HFF-Myc (cell line): Measurements from ENCODE around the gene GZF1.
A peak's percentile ranks its signal among the peaks of the same experiment; 100 is the strongest.

Source experiments
- DNase-seq: peaks from one replicate; pipeline ENCODE4 v3.0.0-alpha.2; 2011; ENCODE audit warnings: low read depth; ENCODE audit errors: extremely low read depth
- H3K4me3 ChIP-seq: replicated peaks from 2 replicates; pipeline ENCODE4 v1.5.1; 2011; ENCODE audit warnings: low read depth, mild to moderate bottlenecking, control low read depth, low read length
- CTCF ChIP-seq: IDR thresholded peaks from 2 replicates; pipeline ENCODE4 v1.5.1; 2012; ENCODE audit warnings: mild to moderate bottlenecking, low read depth, low read length, control low read depth; ENCODE audit errors: missing control alignments

Gene GZF1

GRCh38 chr20:23417861-23418260 lies 55.9 kb downstream of the GZF1 start:
- no peak for DNase-seq
- no peak for TF ChIP-seq CTCF
- no peak overlapping the region for H3K4me3 ChIP-seq

- H3K4me3 ChIP-seq: peak overlapping the region; percentile 92
- no peak for TF ChIP-seq CTCF
These were observed 57.6 kb downstream of the GZF1 start for GRCh38 chr20:23419657-23419994.

GRCh38 chr20:23419995-23420901 lies 58.3 kb downstream of the GZF1 start:
- peak overlapping the region; percentile 92 for H3K4me3 ChIP-seq
- TF ChIP-seq CTCF: no peak
- no peak for DNase-seq

More at GRCh38 chr20:23419657-23419994, 57.6 kb downstream of the GZF1 start:
- no peak for DNase-seq

- H3K4me3 ChIP-seq: peak within 1 kb of the TSS; percentile 92
- no peak for TF ChIP-seq CTCF
- peak; percentile 61 for DNase-seq
These were observed 59.3 kb downstream of the GZF1 start, which contains the start of gene NAPB for GRCh38 chr20:23420943-23421931. TSS of gene NAPB (minus strand) at chr20:23421488. CDS start at chr20:23421402, 86 bp downstream.
